Body of pancreas (tissue), 4 donors: Measurements from ENCODE around the gene NT5E. TPM values are rescaled to one million over a fixed set of nuclear protein-coding genes. Genes with fewer than 3 reads are reported as not detected.
A peak's percentile ranks its signal among the peaks of the same experiment; 100 is the strongest.

ENCODE experiments used
- ATAC-seq: fragments of 150-250 bp; one replicate; pipeline ENCODE4 v1.9.1; 2016
- DNase-seq, 4 donors: peaks; one replicate each; pipeline ENCODE4 v3.0.0-alpha.2; 2019
- H3K27ac ChIP-seq, 4 donors: fragments of 200-600 bp; sonication (generic); 1 replicate in 3 of 4; 2 replicates in 1 of 4; pipeline versions ENCODE4 v1.5.1 to v1.6.1; 2016 to 2019; ENCODE audit warnings: mild to moderate bottlenecking in 1 of 4, mixed read lengths in 1 of 4, moderate library complexity in 1 of 4
- H3K27me3 ChIP-seq, 2 donors: fragments of 200-600 bp; sonication (generic); one replicate each; pipeline ENCODE4 v1.6.0; 2016; ENCODE audit warnings: mild to moderate bottlenecking in 1 of 2
- H3K36me3 ChIP-seq, 2 donors: fragments of 200-600 bp; sonication (generic); replicated peaks in 1 of 2; 2 replicates each; pipeline ENCODE4 v1.5.1; 2016; ENCODE audit warnings: low read depth in 2 of 2; ENCODE audit not compliant: insufficient read depth in 1 of 2
- H3K4me1 ChIP-seq: fragments of 200-600 bp; sonication (generic); one replicate; pipeline ENCODE4 v1.6.0; 2016
- H3K4me3 ChIP-seq, 2 donors: fragments of 200-600 bp; sonication (generic); 1 replicate in 1 of 2; 2 replicates in 1 of 2; pipeline ENCODE4 v1.5.1; 2016 to 2019
- H3K9me3 ChIP-seq, 3 donors: fragments of 200-600 bp; sonication (generic); 1 replicate in 2 of 3; 2 replicates in 1 of 3; pipeline ENCODE4 v1.5.1; 2016
- POLR2A ChIP-seq, 3 donors: fragments of 450-650 bp; IDR thresholded peaks; one replicate each; pipeline ENCODE4 v1.6.1; 2016; ENCODE audit warnings: antibody characterized with exemption in 3 of 3, mild to moderate bottlenecking in 2 of 3
- WGBS, 2 donors: methylation state at CpG; one replicate each; pipeline ENCODE4 v1.1.5; 2017; 5-methylcytosine and 5-hydroxymethylcytosine counted together
- intact Hi-C: fragments of 100-400 bp; cut with DNase I; formaldehyde crosslinking; loops from one replicate; pipeline ENCODE4 v1.15.1; 2023
- total RNA-seq, 2 donors: library from RNA; depleted of rRNA; stranded (reverse); fragments of >200 nt; gene quantifications; one replicate each; pipeline ENCODE4 v1.1.0, GENCODE V29; 2016
- TF ChIP-seq, protein P1 (sequence below), 7 experiments: fragments of 450-650 bp in 4 of 7; fragments of 200-600 bp in 3 of 7; sonication (generic) in 3 of 7; IDR thresholded peaks; one replicate each; pipeline ENCODE4 v1.5.1; 2016 to 2019; ENCODE audit warnings: antibody characterized with exemption in 7 of 7

The NT5E gene
- total RNA-seq, 2 donors from 2014 or later: 3.1 to 4.0 TPM

DNA sequence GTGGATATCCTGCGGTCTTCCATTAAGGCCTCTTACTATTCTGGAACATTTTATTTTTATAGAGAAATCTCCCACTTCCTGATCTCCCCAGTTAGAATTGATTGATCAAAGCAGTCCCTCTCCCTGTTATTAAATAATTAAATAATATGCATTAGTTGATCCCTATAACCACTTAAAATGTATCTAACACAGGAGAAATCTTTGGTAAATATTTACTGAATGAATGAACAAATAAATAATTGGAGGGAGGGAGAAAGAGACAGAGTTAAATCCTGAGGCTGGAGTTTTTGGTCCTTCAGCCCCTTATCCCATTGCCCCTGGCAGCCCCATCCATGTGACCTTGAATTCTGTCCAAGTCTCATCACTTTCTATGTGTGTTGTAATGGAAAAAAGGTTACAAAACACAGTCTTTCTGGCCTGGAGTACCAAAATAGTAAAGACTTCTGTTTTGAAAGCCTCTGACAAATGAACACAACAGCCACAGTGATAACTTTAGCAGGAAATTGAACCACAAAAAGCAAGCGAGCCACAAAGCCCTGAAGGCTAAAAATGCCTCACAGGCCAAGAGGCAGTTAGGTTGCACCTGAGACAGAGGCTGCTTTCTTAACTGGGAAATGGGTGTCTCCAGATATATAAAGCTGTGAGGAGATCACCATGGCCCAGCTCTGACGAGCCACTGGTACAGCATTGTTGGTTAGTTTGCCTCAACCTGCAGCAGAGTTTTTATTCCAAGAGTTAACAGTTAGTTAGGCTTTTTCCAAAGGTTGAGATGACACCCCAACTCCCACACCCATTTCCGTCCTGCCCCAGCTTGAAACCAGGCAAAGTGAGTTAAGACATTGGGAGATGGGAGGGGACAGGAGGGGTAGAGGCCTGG is 11.3 kb downstream of the NT5E start:
- DNase-seq (no peak), ATAC-seq (peak; percentile 34)
- TF ChIP-seq POLR2A (IDR thresholded peaks at IDR 0.05): no peak
- H3K4me1 ChIP-seq: peaks cover 16% of the 10 kb centered on the region
- H3K27me3 ChIP-seq: no peaks in the 10 kb centered on the region
- no peak overlapping the region for H3K4me3 ChIP-seq
- H3K9me3 ChIP-seq: no peaks in the 10 kb centered on the region
- H3K36me3 ChIP-seq: no peaks in the 10 kb centered on the region
- H3K27ac ChIP-seq: peak overlapping the region in 3 of 4 donors; percentile 6 to 49 (median 9)
- 63 to 64% methylated on average over 4 of the region's 4 CpGs for WGBS, 2 donors
- intact Hi-C loops: no loop called here

DNA sequence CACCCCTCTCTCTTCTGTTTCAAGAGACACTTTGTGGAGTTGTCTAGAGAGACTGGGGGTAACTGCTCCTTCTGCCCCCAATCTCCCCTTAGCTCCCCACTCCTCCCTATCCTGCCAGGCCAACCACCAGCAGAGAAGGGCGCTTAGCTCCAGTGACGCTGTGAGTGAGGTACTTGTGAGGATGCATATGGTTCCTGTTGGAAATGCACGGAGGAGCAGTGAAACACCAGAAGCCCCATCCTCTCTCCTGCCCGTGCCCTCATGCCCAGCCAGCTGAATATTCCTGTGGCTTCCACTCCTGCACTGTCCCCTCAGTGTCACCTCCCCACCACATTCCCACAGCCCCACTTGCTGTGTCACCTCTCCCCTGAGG is 11.9 kb downstream of the NT5E start:
- intact Hi-C loops: no loop called here
- H3K4me1 ChIP-seq: peaks cover 16% of the 10 kb centered on the region
- TF ChIP-seq, protein P1, sequence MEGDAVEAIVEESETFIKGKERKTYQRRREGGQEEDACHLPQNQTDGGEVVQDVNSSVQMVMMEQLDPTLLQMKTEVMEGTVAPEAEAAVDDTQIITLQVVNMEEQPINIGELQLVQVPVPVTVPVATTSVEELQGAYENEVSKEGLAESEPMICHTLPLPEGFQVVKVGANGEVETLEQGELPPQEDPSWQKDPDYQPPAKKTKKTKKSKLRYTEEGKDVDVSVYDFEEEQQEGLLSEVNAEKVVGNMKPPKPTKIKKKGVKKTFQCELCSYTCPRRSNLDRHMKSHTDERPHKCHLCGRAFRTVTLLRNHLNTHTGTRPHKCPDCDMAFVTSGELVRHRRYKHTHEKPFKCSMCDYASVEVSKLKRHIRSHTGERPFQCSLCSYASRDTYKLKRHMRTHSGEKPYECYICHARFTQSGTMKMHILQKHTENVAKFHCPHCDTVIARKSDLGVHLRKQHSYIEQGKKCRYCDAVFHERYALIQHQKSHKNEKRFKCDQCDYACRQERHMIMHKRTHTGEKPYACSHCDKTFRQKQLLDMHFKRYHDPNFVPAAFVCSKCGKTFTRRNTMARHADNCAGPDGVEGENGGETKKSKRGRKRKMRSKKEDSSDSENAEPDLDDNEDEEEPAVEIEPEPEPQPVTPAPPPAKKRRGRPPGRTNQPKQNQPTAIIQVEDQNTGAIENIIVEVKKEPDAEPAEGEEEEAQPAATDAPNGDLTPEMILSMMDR (IDR thresholded peaks at IDR 0.05): no peak
- no peak for TF ChIP-seq POLR2A (IDR thresholded peaks at IDR 0.05)
- no peak for ATAC-seq
- no peaks in the 10 kb centered on the region for H3K27me3 ChIP-seq
- H3K27ac ChIP-seq: peak overlapping the region in 2 of 4 donors; percentile 9 to 49
- no peak overlapping the region for H3K4me3 ChIP-seq
- no peak for DNase-seq
- H3K36me3 ChIP-seq: no peaks in the 10 kb centered on the region
- H3K9me3 ChIP-seq: no peaks in the 10 kb centered on the region
- WGBS, 2 donors: 78 to 96% methylated on average over 3 to 4 of the region's 4 CpGs

DNA sequence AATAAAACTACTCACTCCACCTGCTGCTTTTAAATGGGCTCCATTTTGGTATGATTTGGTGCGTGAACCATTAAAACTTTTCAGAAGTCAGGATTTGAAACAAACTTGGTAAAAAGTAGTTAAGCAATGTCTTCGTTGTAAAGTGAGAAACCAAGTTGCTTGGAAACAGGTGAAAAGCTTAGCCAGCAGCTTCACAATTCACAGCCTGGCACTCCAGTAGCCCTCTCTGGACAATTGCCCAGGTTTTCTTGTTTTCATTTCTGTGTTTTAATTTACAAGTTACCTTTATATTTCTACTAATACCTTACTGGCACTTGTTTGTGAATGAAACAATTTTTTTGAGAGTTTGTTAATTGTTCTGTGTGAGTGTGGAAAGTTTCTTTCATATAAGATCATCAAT is 12.8 kb downstream of the NT5E start:
- DNase-seq (no peak), ATAC-seq (no peak)
- Histone ChIP-seq H3K4me1 (peaks cover 16% of the 10 kb centered on the region), H3K27ac (no peak overlapping the region), H3K36me3 (no peaks in the 10 kb centered on the region), H3K4me3 (no peak overlapping the region), H3K27me3 (no peaks in the 10 kb centered on the region), H3K9me3 (no peaks in the 10 kb centered on the region)
- TF ChIP-seq, protein P1 (IDR thresholded peaks at IDR 0.05): no peak
- no peak for TF ChIP-seq POLR2A (IDR thresholded peaks at IDR 0.05)
- intact Hi-C loops: no loop called here
- WGBS, 2 donors: 33 to 61% methylated on average over 2 of the region's 2 CpGs

DNA sequence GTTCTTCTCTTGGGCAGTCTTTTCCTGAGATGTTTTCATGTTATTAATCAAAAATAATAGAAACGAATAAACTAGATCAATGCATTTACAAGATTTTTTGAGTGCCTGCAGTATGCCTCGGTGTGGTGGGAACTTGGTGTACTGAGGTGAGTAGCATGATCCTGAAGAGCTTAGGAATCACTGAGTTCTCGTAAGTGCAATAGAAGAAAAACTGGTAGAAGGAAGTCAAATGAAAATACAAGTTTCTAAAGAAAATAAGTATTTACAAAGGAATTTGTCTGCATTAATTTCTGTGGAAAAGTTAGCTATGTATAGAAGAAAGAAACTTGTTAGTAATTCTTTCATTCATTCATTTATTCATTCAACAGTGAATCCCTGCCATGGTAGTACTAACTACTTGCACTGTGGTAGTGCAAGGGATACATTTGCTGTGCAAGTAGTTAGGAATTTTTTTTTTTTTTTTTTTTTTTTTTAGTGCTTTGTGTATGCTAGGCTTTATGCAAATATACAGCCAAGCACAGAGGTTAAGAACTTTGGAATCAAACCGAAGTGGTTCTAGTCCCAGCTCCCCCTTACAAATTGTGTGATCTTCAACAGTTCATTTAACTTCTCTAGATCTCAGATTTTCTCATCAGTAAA is 13.9 kb downstream of the NT5E start:
- H3K27ac ChIP-seq: no peak overlapping the region
- DNase-seq: no peak
- no peaks in the 10 kb centered on the region for H3K36me3 ChIP-seq
- H3K9me3 ChIP-seq: no peaks in the 10 kb centered on the region
- H3K4me1 ChIP-seq: peaks cover 16% of the 10 kb centered on the region
- 68 to 69% methylated on average over 4 of the region's 4 CpGs for WGBS, 2 donors
- no peaks in the 10 kb centered on the region for H3K27me3 ChIP-seq
- ATAC-seq: no peak
- no peak overlapping the region for H3K4me3 ChIP-seq
- no peak for TF ChIP-seq POLR2A (IDR thresholded peaks at IDR 0.05)
- TF ChIP-seq, protein P1 (IDR thresholded peaks at IDR 0.05): no peak
- intact Hi-C loops: no loop called here

DNA sequence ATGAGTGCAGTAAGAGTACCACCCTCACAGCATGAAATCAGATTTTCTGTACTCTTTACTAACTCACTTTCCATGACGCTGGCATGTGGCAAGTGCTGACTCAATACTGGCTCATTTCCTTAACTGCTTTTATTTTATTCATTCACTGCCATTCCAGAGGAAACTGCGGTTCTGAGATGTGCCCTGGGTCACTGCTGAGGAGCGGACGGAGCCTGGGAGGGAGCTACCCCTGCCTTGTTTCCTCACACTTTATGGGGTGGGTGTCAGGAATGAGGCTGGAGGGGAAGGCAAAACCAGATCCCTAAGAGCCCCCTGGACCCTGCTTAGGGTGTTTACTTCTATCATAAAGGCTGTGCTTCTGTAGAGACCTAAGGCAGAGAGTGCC is 14.4 kb downstream of the NT5E start:
- H3K27ac ChIP-seq: no peak overlapping the region
- DNase-seq (no peak), ATAC-seq (peak; percentile 27)
- no peak overlapping the region for H3K4me3 ChIP-seq
- TF ChIP-seq, protein P1 (IDR thresholded peaks at IDR 0.05): no peak
- TF ChIP-seq POLR2A (IDR thresholded peaks at IDR 0.05): no peak
- peaks cover 16% of the 10 kb centered on the region for H3K4me1 ChIP-seq
- intact Hi-C loops: no loop called here
- no peaks in the 10 kb centered on the region for H3K9me3 ChIP-seq
- 67 to 72% methylated on average over 4 of the region's 4 CpGs for WGBS, 2 donors
- no peaks in the 10 kb centered on the region for H3K27me3 ChIP-seq
- H3K36me3 ChIP-seq: no peaks in the 10 kb centered on the region
